GM21529 (cell line): ENCODE results near the gene WDR37.
A peak's percentile ranks its signal among the peaks of the same experiment; 100 is the strongest.

ENCODE experiments used
- ATAC-seq: cut with Tn5 transposase; IDR thresholded peaks from one replicate; pipeline ENCODE4 v1.9.1; 2021; ENCODE audit not compliant: unreplicated experiment

WDR37 gene

GRCh38 chr10:1068380-1069361 is 12.5 kb downstream of the WDR37 start:
- ATAC-seq = no peak

GRCh38 chr10:1070919-1071318 is 14.7 kb downstream of the WDR37 start:
- ATAC-seq = no peak

GRCh38 chr10:1074052-1074747 is 18.0 kb downstream of the WDR37 start:
- ATAC-seq = no peak

- no peak for ATAC-seq
Observed at GRCh38 chr10:1074748-1075308, 18.6 kb downstream of the WDR37 start.

- no peak for ATAC-seq
Observed at GRCh38 chr10:1078668-1079067, 22.5 kb downstream of the WDR37 start.

GRCh38 chr10:1083581-1083980 is 27.4 kb downstream of the WDR37 start:
- ATAC-seq = no peak

GRCh38 chr10:1084011-1084950 is 28.1 kb downstream of the WDR37 start:
- no peak for ATAC-seq

GRCh38 chr10:1085258-1085657 is 29.1 kb downstream of the WDR37 start:
- ATAC-seq = no peak

- ATAC-seq = no peak
Observed at GRCh38 chr10:1086787-1087186, 30.6 kb downstream of the WDR37 start.

- no peak for ATAC-seq
Observed at GRCh38 chr10:1089017-1089689, 33.0 kb downstream of the WDR37 start.

- ATAC-seq = no peak
Observed at GRCh38 chr10:1090696-1091095, 34.5 kb downstream of the WDR37 start.

GRCh38 chr10:1093696-1094095 is 37.5 kb downstream of the WDR37 start:
- no peak for ATAC-seq

- ATAC-seq = peak; percentile 94
Observed at GRCh38 chr10:1094112-1095057, 38.2 kb downstream of the WDR37 start.

- ATAC-seq = no peak
Observed at GRCh38 chr10:1095498-1095897, 39.3 kb downstream of the WDR37 start.

- ATAC-seq = no peak
Observed at GRCh38 chr10:1096287-1096889, 40.2 kb downstream of the WDR37 start.

- no peak for ATAC-seq
Observed at GRCh38 chr10:1097436-1097835, 41.3 kb downstream of the WDR37 start.

GRCh38 chr10:1100143-1100542 is 44.0 kb downstream of the WDR37 start:
- no peak for ATAC-seq

GRCh38 chr10:1100691-1101368 is 44.6 kb downstream of the WDR37 start:
- no peak for ATAC-seq
